GM21526 (cell line): ENCODE measurements around the gene WIPI1.
"Not testable (repeated sequence)": the region's sequence is repeated elsewhere in the genome, so short reads cannot be mapped to it uniquely, and the experiment has no call there.

ENCODE experiments used
- ATAC-seq: cut with Tn5 transposase; IDR thresholded peaks from one replicate; pipeline ENCODE4 v1.9.1; 2021; ENCODE audit warnings: moderate library complexity; ENCODE audit not compliant: unreplicated experiment, low FRiP score

Gene WIPI1

DNA sequence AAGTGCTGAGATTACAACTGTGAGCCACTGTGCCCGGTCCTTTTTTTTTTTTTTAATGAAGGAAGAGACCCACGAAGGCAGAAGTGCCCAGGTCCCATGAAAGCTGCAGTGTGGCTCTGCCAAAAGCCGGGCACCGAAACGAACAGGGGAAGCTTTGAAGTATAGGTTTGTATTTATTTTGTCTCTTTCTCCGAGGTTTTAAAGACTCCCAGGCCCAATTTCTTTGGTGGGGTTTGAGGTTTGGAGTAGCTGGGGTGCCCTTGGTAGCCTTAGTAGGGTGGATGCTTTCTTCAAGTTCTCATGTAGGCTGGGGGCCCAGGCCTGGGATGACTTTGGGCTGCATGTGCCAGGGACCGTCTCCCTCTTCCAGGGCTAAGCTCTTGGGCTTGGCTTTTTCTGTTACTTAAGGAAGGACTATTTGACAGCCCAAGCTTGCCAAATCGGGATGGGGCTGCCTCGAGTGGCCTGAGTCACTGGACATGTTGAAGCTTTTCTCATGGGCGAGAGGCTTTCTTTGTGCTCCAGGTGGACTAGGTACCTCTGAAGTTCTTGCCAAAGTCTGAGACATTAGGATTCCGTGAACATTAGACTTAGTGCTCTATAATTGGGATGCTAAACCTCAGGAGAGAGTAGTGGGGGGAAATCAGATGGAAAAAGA lies 66.3 kb downstream of the WIPI1 start:
- ATAC-seq: no peak

- ATAC-seq: no peak
Measured at GRCh38 chr17:68389041-68389440, 68.3 kb downstream of the WIPI1 start.

- no peak for ATAC-seq
Measured at GRCh38 chr17:68387435-68388218, 69.7 kb downstream of the WIPI1 start.

GRCh38 chr17:68385490-68386215 lies 71.6 kb downstream of the WIPI1 start:
- ATAC-seq: no peak

- ATAC-seq: no peak
Measured at GRCh38 chr17:68384941-68385340, 72.4 kb downstream of the WIPI1 start.

GRCh38 chr17:68384471-68384870 lies 72.8 kb downstream of the WIPI1 start:
- ATAC-seq: no peak

DNA sequence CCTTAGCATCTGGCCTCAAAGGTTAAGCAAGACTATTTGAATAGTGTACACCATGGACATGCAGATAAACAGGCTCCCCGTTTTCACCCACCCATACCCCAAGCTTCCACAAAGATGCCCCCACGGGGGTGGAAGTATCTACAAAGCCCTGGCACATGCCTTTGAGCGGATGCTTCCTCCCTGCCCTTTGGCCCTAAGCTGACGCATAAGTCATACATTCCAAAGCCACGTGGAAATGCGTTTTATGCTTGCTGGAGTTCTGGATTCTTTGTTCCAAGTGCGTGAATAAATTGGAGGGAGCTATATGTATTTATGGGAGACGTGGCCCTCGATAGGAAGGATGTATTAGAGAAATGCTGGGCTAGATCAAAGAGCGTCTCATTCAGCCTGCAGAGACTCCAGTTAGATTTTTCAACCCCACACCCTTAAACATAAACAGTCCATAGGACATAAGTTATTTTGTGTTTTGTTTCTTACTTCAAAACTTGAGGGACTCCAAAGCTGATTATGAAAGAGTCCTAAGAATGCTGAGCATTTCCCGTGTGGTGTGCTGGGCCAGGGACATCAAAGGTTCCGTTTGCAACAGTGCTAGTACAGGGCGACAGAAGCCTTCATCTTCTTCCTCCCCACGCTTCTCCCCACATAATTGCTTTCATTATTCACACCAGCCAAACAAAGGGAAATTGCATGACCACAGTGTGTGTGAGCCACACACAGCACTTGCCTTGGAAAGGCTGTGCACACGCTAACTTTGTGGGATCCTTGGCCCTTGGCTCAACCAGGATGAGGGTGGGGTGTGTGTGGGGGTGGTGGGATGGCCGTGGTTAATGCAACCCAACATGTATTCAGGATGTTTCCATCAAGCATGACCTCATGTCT lies 73.6 kb downstream of the WIPI1 start:
- no peak for ATAC-seq

GRCh38 chr17:68383120-68383442 lies 74.2 kb downstream of the WIPI1 start:
- ATAC-seq: no peak

- no peak for ATAC-seq
Measured at GRCh38 chr17:68382582-68383085, 74.7 kb downstream of the WIPI1 start.

- no peak for ATAC-seq
Measured at GRCh38 chr17:68381076-68381900, 76.0 kb downstream of the WIPI1 start.

GRCh38 chr17:68379692-68380677 lies 77.3 kb downstream of the WIPI1 start:
- no peak for ATAC-seq

DNA sequence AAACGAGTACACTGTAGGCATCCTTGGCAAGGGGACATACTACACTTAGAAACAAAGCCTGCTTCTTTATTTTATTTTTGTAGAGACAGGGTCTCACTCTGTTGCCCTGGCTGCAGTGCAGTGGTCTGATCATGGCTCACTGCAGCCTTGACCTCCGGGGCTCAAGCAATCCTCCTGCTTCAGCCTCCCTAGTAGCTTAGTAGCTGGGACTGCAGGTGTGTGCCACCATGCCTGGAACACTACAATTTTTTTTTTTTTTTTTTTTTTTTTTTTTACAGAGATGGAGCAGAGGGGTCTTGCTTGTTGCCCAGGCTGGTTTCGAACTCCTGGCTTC lies 78.2 kb downstream of the WIPI1 start:
- ATAC-seq: no peak

DNA sequence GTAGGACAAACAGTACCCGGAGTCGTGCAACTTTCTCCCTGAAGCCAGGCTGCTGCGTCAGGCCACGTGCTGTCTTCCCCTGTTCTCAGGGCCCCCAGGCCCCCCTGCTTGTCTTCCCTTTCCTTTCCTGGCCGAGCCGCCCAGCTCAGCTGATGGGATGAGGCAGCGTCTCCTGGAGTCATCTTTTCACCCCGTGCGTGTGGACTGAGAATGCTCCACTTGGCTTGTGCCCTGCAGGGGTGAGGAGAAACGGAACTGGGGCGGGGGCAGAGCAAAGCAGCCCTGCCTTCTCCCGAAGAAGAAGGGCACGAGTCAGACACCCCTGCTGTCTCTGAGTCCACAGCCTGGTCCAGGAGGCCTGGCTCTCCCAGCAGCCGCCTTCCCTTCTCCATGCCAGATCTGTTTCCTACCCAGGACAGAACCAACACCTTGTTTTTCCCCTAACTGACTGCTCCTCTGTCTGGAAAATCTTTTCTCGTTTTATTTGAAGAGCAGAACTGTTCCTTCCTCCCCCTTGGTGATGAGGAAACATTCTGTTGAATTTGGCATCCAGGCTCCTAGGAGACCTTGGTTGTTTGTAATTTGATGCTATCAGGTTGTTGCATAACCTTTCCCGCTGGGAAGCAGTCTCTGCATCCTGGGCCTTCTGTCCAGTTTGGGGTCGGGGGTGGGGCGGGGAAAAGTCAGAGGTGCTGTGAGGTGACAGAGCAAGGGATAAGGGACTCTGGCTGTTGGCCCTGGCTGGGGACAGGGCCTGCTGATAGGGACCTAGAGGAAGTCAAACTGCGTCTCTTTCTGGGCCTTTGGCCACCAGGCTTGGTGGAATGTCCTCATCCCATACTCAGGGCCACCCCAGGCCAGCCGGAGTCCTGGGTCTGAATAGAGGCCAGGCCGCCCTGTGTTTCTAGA lies 78.8 kb downstream of the WIPI1 start:
- no peak for ATAC-seq

GRCh38 chr17:68377771-68378267 lies 79.5 kb downstream of the WIPI1 start:
- no peak for ATAC-seq

GRCh38 chr17:68376178-68376577 lies 81.1 kb downstream of the WIPI1 start:
- ATAC-seq: not testable (repeated sequence)

DNA sequence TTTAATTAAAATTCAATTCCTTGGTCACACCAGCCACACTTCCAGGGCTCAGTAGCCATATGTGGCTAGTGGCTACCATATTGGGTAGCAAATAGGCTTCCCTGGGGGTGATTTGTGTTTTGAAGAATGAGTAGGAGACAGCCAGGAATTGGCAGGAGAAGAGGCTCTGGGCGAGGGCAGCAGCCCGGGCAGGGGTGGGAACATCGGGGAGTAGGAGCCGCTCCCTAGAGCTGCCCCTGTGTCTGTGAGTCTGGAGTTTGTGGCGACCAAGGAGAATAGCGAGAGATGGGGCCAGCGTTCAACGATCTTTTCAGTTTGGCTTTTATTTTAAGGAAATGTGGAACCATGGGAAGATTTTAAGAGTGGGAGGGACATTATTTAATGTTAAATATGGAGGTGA lies 81.7 kb downstream of the WIPI1 start:
- ATAC-seq: no peak
